ENCODE measurements around the gene SLC22A4. TPM values are rescaled to one million over a fixed set of nuclear protein-coding genes. Genes with fewer than 3 reads are reported as not detected.
A peak's percentile ranks its signal among the peaks of the same experiment; 100 is the strongest.

SLC22A4 gene
- polyA plus RNA-seq, 1 experiment: 19.3 TPM

- Histone ChIP-seq H3K36me3 (ENCODE audit: control insufficient read depth, insufficient read depth, low read length) (no peaks in the 10 kb centered on the region; the same call in 1 of the 2 replicates), H3K4me3 (ENCODE audit: low read depth, low read length) (no peak overlapping the region), H3K27me3 (ENCODE audit: control insufficient read depth, insufficient read depth, low read length) (no peaks in the 10 kb centered on the region; the same call in 1 of the 2 replicates)
- DNase-seq (ENCODE audit: low read depth): no peak
- ChIA-PET POLR2A (no interaction called here), CTCF (interaction anchor here (1.4 to 3.2 kb wide), 3 partner anchors 8 to 21 kb away, joined by 4 to 19 read pairs (median 12); no protein-coding TSS in a partner anchor)
- peak; percentile 56 for TF ChIP-seq CTCF (IDR thresholded peaks at IDR 0.05; ENCODE audit: insufficient read depth, low read depth, low read length)
Observed at GRCh38 chr5:132283423-132284043, 10.7 kb upstream of the SLC22A4 start.

DNA sequence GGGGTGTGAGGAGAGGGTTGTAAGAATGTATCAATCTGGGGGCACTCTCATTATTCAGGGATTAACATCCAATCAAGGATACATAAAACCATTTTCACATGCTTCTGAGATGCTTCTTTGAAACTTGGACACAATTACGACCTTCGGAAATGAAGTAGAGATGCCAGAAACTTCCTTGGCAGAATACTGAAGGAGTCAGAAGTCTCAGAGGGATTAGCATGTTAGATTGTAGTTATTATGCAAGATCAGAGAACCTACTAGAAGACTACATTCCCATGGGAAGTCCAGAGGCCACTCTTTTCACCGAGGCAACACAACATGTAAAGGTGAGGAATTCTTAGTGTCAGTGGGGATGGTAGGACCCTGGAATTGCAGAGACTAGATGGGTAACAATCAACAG, 5.1 kb upstream of the SLC22A4 start:
- CTCF ChIA-PET: no interaction called here

GRCh38 chr5:132291026-132291425, 3.2 kb upstream of the SLC22A4 start:
- ChIA-PET POLR2A (no interaction called here), CTCF (interaction anchor here (1.1 to 6.9 kb wide), 4 partner anchors 9 to 226 kb away, joined by 3 to 38 read pairs (median 10); no protein-coding TSS in a partner anchor)
- Histone ChIP-seq H3K4me3 (ENCODE audit: low read depth, low read length) (no peak overlapping the region), H3K27me3 (ENCODE audit: control insufficient read depth, insufficient read depth, low read length) (no peaks in the 10 kb centered on the region), H3K36me3 (ENCODE audit: control insufficient read depth, insufficient read depth, low read length) (no peaks in the 10 kb centered on the region; the same call in 1 of the 2 replicates)
- DNase-seq (ENCODE audit: low read depth): no peak
- no peak for TF ChIP-seq CTCF (IDR thresholded peaks at IDR 0.05; ENCODE audit: insufficient read depth, low read depth, low read length)

More for the DNA sequence above, 5.1 kb upstream of the SLC22A4 start:
- Histone ChIP-seq H3K4me3 (ENCODE audit: low read depth, low read length) (no peak overlapping the region), H3K27me3 (ENCODE audit: control insufficient read depth, insufficient read depth, low read length) (no peaks in the 10 kb centered on the region), H3K36me3 (ENCODE audit: control insufficient read depth, insufficient read depth, low read length) (no peaks in the 10 kb centered on the region; the same call in 1 of the 2 replicates)
- TF ChIP-seq CTCF (IDR thresholded peaks at IDR 0.05; ENCODE audit: insufficient read depth, low read depth, low read length): no peak
- DNase-seq (ENCODE audit: low read depth): no peak
- POLR2A ChIA-PET: no interaction called here

DNA sequence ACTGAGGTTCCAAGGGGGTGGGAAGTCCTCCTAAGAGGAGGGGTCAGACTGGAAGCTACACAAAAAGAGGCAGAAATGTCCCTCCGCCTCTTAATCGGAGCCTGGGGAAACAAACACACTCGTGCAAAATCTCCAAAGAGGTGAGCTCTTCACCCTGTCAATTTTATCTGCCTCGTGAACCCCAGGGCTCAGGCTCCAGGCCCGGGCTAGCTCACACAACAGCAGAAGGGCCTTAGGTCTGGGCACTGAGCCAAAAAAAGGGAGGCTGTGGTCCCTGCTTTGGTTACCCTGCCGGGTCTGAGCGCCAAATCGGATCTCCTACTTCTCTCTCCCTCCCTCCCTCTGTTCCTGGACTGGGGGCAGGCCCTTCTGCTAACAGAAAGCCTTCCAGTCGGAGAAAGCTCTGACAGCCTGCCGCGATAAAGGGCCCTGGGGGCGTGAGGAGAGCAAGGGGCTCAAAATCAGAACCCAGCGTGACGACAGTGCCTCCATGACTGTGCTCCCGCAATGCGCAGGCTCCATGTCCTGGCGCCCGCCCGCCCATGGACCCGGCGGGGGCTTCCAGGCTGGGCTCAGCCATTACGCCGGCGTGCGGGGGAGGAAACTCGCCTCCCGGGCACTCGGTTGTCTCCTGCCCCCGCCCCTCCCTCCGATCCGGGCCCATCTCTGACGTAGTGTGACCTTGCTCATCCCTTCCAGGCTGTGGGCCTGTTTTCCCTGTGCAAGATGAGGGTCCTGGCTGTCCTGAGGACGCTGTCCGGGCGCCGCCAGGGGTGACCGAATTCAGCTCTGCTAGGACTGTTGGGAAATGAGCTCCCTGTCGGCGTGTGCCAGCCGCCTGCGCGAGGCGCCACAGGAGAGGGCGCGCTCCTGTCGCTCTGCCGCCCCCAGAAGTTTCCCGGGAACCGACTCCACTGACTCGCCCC, 865 bp upstream of the SLC22A4 start:
- TF ChIP-seq CTCF (IDR thresholded peaks at IDR 0.05; ENCODE audit: insufficient read depth, low read depth, low read length): peak; percentile 35; the same call in 1 of the 2 replicates

More for the DNA sequence above, 865 bp upstream of the SLC22A4 start:
- peak; percentile 31 for DNase-seq (ENCODE audit: low read depth)
- Histone ChIP-seq H3K27me3 (ENCODE audit: control insufficient read depth, insufficient read depth, low read length) (no peaks in the 10 kb centered on the region), H3K36me3 (ENCODE audit: control insufficient read depth, insufficient read depth, low read length) (0 out of 2 replicates have a peak, but pooled peaks cover 1% of the 10 kb centered on the region), H3K4me3 (ENCODE audit: low read depth, low read length) (peak overlapping the region; percentile 62)
- CTCF ChIA-PET: interaction anchor here (0.8 to 6.9 kb wide), 8 partner anchors 8 to 76 kb away, joined by 3 to 38 read pairs (median 6); partner anchors contain the start of genes P4HA2 and SLC22A5
- POLR2A ChIA-PET: interaction anchor here (0.6 to 1.2 kb wide), 5 partner anchors 16 to 197 kb away, joined by 3 to 6 read pairs (median 4); partner anchors contain the start of gene IRF1
